ENCODE data around the gene RUVBL1. TPM values are rescaled to one million over a fixed set of nuclear protein-coding genes. Genes with fewer than 3 reads are reported as not detected.

The RUVBL1 gene
- total RNA-seq, 6 experiments from 2014 or later: 61.2 to 75.4 (median 69.2) TPM

GRCh38 chr3:128066676-128067075 lies 56.9 kb downstream of the RUVBL1 start:
- TF ChIP-seq CTCF (IDR thresholded peaks at IDR 0.05): no peak
- Mint-ChIP-seq H3K9me3 (no peaks in the 10 kb centered on the region), H3K36me3 (ENCODE audit: low read depth) (peaks cover 68% of the 10 kb centered on the region), H3K27me3 (ENCODE audit: insufficient read depth) (peaks cover 1% of the 10 kb centered on the region), H3K4me1 (ENCODE audit: low read depth) (peaks cover 44% of the 10 kb centered on the region), H3K4me3 (no peak overlapping the region), H3K27ac (no peak overlapping the region)
- no peak for DNase-seq

GRCh38 chr3:128066114-128066513 lies 57.5 kb downstream of the RUVBL1 start:
- no peak overlapping the region for H3K27ac Mint-ChIP-seq
- H3K4me3 Mint-ChIP-seq: no peak overlapping the region
- no peaks in the 10 kb centered on the region for H3K9me3 Mint-ChIP-seq
- peaks cover 49% of the 10 kb centered on the region for H3K4me1 Mint-ChIP-seq (ENCODE audit: low read depth)
- H3K36me3 Mint-ChIP-seq (ENCODE audit: low read depth): peaks cover 73% of the 10 kb centered on the region
- DNase-seq: no peak
- TF ChIP-seq CTCF (IDR thresholded peaks at IDR 0.05): no peak
- H3K27me3 Mint-ChIP-seq (ENCODE audit: insufficient read depth): peaks cover 1% of the 10 kb centered on the region

- H3K4me1 Mint-ChIP-seq (ENCODE audit: low read depth): peaks cover 55% of the 10 kb centered on the region
- DNase-seq: no peak
- H3K27ac Mint-ChIP-seq: peak overlapping the region; percentile 75
- H3K4me3 Mint-ChIP-seq: no peak overlapping the region
- H3K27me3 Mint-ChIP-seq (ENCODE audit: insufficient read depth): peaks cover 1% of the 10 kb centered on the region
- no peaks in the 10 kb centered on the region for H3K9me3 Mint-ChIP-seq
- no peak for TF ChIP-seq CTCF (IDR thresholded peaks at IDR 0.05)
- H3K36me3 Mint-ChIP-seq (ENCODE audit: low read depth): peaks cover 74% of the 10 kb centered on the region
Measured at GRCh38 chr3:128064962-128065361, 58.6 kb downstream of the RUVBL1 start.

GRCh38 chr3:128063865-128064264 lies 59.7 kb downstream of the RUVBL1 start:
- H3K4me1 Mint-ChIP-seq (ENCODE audit: low read depth): peaks cover 64% of the 10 kb centered on the region
- no peak for DNase-seq
- H3K4me3 Mint-ChIP-seq: no peak overlapping the region
- no peaks in the 10 kb centered on the region for H3K9me3 Mint-ChIP-seq
- H3K27me3 Mint-ChIP-seq (ENCODE audit: insufficient read depth): peaks cover 1% of the 10 kb centered on the region
- no peak for TF ChIP-seq CTCF (IDR thresholded peaks at IDR 0.05)
- H3K27ac Mint-ChIP-seq: peak overlapping the region; percentile 95
- H3K36me3 Mint-ChIP-seq (ENCODE audit: low read depth): peaks cover 80% of the 10 kb centered on the region

GRCh38 chr3:128062033-128062745 lies 61.4 kb downstream of the RUVBL1 start:
- Mint-ChIP-seq H3K36me3 (ENCODE audit: low read depth) (peaks cover 67% of the 10 kb centered on the region), H3K9me3 (no peaks in the 10 kb centered on the region), H3K27ac (peak overlapping the region; percentile 95), H3K27me3 (ENCODE audit: insufficient read depth) (no peaks in the 10 kb centered on the region; the same call in none of the 2 replicates), H3K4me1 (ENCODE audit: low read depth) (peaks cover 63% of the 10 kb centered on the region), H3K4me3 (peak overlapping the region; percentile 79)
- no peak for DNase-seq
- TF ChIP-seq CTCF (IDR thresholded peaks at IDR 0.05): no peak
